ENCODE results near the gene EYA2. TPM values are rescaled to one million over a fixed set of nuclear protein-coding genes. Genes with fewer than 3 reads are reported as not detected.

Gene EYA2
- total RNA-seq, 4 donors from 2014 or later, result 8.9 to 18.0 (median 9.5) TPM

DNA sequence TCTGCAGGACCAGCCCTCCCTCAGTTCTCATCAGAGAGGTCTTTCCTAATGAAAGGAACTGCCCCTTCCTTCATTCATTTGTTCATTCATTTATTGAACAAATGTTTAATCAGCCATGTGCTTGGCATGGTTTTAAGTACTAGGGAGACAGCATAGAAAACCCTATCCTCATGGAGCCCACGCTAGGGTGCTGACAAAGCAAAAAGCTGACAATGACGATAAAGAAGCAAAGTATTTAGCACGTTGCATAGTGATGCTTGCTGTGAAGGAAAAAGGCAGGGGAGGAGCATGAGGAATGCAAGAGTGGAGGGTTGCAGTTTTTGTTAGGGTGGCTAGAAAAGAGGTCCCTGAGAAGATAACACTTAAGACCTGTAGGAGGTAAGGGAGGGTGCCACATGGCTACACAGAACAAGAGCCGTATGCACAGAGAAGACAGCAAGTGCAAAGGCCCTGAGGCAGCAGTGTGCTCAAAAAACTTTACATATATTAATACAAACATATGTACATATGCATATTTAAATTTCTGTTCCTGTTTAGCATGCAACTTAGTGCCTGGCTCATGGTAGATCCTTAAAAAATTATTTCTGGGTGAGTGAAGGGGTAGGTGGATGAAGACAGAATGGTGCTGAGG lies 98.9 kb downstream of the EYA2 start:
- TF ChIP-seq, protein P1, sequence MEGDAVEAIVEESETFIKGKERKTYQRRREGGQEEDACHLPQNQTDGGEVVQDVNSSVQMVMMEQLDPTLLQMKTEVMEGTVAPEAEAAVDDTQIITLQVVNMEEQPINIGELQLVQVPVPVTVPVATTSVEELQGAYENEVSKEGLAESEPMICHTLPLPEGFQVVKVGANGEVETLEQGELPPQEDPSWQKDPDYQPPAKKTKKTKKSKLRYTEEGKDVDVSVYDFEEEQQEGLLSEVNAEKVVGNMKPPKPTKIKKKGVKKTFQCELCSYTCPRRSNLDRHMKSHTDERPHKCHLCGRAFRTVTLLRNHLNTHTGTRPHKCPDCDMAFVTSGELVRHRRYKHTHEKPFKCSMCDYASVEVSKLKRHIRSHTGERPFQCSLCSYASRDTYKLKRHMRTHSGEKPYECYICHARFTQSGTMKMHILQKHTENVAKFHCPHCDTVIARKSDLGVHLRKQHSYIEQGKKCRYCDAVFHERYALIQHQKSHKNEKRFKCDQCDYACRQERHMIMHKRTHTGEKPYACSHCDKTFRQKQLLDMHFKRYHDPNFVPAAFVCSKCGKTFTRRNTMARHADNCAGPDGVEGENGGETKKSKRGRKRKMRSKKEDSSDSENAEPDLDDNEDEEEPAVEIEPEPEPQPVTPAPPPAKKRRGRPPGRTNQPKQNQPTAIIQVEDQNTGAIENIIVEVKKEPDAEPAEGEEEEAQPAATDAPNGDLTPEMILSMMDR (IDR thresholded peaks at IDR 0.05), result no peak

DNA sequence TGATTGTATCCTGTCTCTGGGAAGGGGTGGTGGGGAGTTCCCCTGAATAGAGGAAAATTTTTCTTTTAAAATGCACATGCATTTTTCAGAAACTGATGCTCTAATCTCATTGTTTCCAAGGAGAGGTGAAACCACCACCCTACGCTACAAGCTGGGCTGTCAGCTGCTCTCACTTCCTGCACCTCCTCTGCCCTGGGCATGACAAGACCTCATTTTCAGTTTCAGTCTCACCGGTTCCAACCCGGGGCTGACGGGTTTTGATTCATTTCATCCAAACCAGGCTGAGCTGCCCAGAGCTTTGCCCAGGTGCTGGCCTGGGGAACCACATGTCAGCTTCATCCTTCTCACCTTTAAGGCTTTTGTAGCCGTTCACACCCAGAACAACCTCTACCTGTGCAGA lies 99.7 kb downstream of the EYA2 start:
- ATAC-seq (ENCODE audit: low FRiP score) (no peak), DNase-seq (ENCODE audit: low spot score) (no peak)
- TF ChIP-seq, protein P1 (IDR thresholded peaks at IDR 0.05), result no peak

More for the DNA sequence above, 98.9 kb downstream of the EYA2 start:
- ATAC-seq (ENCODE audit: low FRiP score), result no peak
- DNase-seq (ENCODE audit: low spot score), result no peak

DNA sequence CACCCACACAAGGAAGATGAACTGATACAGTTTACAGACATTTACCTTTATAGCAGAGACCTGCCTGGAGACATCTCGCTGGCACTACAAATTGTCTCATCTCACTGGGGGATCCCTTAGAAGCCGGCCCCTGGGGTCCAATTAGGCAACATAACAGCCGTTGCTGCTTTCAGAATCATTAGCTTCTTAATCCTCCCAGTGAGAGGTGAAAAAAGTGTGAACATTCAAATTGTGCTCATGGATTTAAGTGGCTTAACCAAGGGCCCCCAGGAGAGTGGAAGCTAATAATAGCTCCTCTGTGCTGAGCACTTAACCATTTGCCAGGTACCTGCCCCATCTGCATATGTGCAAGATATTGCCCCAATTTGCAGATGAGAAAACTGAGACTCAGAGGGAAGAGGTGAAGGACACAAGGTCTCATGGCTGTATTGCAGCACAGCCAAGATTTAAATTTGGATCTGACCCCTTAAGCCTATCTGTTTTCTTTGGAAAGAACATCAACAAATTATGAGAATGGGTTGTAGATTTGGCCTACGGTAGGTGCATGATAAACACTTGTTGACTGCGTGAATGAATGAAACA lies 101.0 kb downstream of the EYA2 start:
- no peak for ATAC-seq (ENCODE audit: low FRiP score)

DNA sequence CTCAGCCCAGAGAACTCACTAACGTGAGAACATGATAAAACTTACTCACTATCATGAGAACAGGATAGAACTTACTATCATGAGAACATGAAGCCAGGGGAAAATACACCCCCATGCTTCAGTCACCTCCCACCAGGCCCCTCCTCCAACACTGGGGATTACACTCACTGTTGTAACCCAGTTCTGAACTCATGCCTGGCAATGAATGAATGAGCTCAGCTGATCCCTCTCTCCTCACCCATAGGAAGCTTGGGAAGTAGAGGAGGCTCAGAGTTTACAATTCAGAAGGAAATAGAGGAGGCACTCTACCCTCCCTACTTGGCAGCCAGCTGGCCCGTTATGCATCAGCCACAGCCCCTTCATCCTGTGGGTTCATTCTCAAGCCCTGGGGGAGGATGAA lies 102.5 kb downstream of the EYA2 start:
- ATAC-seq (ENCODE audit: low FRiP score) (no peak), DNase-seq (ENCODE audit: low spot score) (no peak)
- TF ChIP-seq, protein P1 (IDR thresholded peaks at IDR 0.05), result no peak

More for the DNA sequence above, 101.0 kb downstream of the EYA2 start:
- no peak for DNase-seq (ENCODE audit: low spot score)
- TF ChIP-seq, protein P1 (IDR thresholded peaks at IDR 0.05), result no peak

DNA sequence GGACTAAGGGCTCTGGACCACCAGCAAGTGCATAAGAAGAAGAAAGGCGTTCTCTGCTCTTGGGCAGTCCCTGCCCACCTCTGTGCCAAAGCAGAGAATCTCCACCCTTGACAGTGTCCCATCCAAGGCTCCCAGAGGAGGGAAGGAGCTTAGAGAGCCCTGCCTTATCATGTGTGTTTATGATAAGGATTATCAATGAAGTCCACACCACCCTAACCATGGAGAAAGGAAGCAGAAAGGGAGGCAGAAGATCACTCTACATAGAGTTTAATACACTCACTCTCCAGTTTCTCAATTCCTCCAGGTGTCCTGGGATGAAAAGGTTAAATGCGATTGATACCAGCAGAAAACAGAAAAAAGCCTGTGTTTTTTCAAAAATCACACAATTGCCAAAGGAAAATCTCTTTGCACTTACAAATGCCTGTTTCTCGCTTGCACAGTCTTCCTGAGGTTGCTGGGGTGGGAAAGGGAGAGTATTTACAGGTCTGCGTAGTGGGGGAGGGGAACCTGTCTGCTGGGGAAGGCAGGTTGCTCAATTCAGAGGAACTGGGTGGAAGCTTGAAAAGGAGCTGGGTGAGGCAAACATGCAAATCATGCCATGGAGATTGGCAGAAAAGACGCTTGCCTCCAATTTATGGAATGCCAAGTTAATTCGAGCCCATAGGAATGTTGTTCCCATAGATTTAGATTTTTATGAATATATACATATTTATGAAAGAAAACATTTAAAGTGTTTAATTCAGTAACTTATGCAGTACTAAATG lies 104.0 kb downstream of the EYA2 start:
- ATAC-seq (ENCODE audit: low FRiP score) (no peak), DNase-seq (ENCODE audit: low spot score) (no peak)
- TF ChIP-seq, protein P1 (IDR thresholded peaks at IDR 0.05), result no peak

DNA sequence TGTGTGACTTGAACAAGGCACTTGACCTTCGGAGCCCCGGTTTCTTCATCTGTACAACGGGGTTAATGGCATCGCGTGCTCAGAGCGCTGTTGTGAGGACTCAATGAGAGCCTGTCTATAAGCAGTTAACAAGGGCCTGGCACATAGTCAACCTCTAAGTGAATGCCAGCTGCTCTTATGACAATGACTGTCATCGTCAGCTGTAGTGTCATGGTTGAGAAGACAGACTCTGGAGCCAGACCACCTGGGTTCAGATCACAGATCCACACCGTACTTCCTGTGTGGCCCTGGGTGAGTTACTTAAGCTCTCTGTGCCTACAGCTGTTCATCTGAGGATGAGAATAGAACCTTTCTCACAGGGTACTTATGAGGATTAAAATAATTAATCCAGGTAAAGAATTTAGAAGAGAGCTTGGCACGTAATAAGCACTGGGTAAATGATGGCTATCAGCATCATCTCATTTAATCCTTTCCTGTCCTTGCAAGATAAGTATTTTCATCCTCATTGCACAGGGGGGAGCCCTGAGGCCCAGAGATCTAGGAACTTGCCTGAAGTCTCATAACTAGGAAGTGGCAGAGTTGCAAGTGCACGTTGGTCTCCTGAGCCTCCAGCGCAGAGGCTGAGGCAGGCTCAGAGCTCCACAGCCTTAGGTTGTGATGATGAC lies 105.3 kb downstream of the EYA2 start:
- no peak for DNase-seq (ENCODE audit: low spot score)
- no peak for ATAC-seq (ENCODE audit: low FRiP score)
- TF ChIP-seq, protein P1 (IDR thresholded peaks at IDR 0.05), result no peak
